ENCODE results near the gene KCNIP1. TPM values are rescaled to one million over a fixed set of nuclear protein-coding genes. Genes with fewer than 3 reads are reported as not detected.

KCNIP1 gene
- total RNA-seq, 1 donor from 2014 or later = 0.57 TPM

DNA sequence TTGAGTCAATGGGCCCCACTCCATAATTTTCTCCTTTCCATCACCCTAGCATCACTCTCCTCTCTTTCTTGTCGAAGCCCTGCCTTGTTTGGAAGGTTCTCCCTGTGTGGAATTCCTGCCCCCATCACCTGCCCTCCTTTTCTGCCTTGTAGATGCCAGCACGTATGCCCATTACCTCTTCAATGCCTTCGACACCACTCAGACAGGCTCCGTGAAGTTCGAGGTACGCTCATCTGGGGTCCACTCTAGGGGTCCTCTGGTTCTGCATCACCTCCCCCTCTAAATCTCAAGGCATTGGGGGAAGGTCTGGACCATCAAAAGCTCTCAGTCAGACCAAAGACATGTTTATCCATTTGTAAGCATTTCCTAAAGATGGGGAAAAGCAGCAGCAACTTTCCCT, 217.9 kb downstream of the KCNIP1 start:
- no peak for DNase-seq (ENCODE audit: low spot score)
- intact Hi-C loops (cut with DNase I) = no loop called here

DNA sequence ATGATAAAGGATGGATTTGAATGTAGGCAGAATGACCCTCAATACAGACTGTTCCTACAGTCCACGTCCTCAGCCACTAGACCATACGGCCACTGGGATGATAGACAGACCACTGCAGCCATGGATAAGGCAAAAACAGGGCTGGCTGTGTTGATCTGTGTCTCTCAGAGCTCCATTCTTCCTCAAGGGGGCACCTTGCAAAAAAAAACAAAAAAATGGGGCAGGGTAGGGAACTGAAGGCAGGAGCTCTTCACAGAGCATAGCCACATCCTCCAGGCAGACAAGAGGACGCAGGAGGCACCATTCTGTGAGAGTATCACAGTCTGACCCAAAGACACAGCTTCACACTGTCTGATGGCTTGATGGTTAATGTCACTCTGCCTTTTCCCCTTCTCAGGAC, 218.5 kb downstream of the KCNIP1 start:
- intact Hi-C loops (cut with DNase I) = no loop called here
- DNase-seq (ENCODE audit: low spot score) = no peak

DNA sequence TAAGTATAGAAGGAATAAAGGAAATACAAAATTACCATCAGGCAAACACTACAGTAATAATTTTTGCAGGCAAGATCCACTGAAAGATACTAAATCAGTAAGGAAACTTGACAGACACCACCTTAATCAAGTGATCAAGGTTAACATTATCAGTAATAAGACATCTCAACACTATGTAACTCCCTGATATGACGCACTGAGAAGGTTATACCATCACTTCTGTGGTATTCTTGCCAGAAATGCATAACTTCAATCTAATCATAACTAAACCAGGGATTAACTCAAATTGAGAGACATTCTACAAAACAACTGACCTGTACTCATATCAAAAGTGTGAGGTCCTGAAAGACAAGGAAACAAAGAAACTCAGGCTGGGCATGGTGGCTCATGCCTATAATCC, 227.2 kb downstream of the KCNIP1 start:
- intact Hi-C loops (cut with DNase I) = no loop called here

DNA sequence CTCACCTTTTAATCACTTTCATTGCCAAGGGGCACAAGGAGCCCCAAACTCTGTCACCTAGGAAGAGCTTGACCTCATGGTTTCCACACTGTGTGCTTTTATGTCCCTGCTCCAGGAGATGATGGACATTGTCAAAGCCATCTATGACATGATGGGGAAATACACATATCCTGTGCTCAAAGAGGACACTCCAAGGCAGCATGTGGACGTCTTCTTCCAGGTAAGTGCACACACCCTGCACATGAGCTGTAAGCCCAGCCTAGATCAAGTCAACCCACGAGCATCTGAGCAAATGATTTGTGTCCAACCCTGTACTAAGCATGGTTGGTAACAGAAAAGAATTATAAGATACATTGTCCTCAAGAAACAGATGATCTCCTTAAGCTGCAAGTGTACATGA, 228.9 kb downstream of the KCNIP1 start:
- DNase-seq (ENCODE audit: low spot score) = no peak
- intact Hi-C loops (cut with DNase I) = no loop called here

More for the DNA sequence above, 227.2 kb downstream of the KCNIP1 start:
- DNase-seq (ENCODE audit: low spot score) = no peak

DNA sequence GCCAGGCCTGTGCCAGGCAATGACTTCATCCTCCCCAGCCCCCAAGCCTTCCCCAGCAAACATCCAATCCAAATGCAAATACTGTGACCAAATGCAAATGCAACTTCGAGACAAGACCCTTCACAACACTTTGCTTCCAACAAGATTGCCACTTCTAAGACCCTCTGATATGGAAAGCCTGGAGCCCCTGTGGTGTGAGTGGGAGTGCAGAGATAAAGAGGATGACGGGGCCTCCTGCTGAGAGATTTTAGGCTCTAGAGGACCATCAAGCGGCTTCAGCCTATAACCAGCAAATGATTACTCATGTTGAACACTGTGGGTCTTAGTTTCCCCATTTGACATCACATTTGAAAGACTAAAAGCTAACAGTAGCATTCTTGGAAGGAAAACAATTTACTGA, 233.1 kb downstream of the KCNIP1 start:
- intact Hi-C loops (cut with DNase I) = no loop called here
- no peak for DNase-seq (ENCODE audit: low spot score)

DNA sequence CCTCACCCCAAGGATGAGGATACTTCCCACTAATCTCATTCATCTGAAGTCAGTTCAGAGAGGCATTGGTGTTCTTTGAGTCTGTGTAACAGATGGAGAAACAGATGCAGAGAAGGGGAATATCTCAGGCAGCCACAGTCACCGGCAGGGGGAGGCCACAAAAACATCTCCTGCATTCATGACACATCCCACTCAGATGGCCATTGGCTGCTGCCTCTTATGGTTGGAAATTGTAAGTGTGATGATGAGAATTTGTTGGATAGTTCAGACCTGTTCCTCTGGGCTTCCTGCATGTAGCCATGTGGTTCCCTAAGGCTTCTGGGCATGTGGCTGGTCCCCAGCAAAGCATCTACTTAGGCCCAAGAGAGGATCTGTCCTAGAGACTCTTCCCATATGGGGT, 233.8 kb downstream of the KCNIP1 start:
- intact Hi-C loops (cut with DNase I) = no loop called here
- DNase-seq (ENCODE audit: low spot score) = no peak

DNA sequence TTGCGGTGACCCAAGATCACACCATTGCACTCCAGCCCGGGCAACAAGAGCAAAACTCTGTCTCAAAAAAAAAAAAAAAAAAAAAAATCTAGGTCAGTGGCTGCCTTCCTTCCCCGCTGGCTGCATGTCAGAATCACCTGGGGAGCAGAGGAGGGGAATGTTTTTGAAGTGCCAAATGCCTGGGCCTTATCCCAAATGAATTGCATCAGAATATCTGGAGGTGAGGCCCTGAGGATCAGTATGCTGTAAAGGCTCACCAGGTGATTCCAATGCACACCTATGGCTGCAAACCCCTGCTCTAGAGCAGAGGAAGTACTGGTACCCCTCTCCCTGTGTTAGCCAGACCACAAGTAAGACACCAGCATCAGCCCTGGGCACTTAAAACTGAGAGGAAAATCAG, 235.0 kb downstream of the KCNIP1 start:
- intact Hi-C loops (cut with DNase I) = no loop called here
- no peak for DNase-seq (ENCODE audit: low spot score)

DNA sequence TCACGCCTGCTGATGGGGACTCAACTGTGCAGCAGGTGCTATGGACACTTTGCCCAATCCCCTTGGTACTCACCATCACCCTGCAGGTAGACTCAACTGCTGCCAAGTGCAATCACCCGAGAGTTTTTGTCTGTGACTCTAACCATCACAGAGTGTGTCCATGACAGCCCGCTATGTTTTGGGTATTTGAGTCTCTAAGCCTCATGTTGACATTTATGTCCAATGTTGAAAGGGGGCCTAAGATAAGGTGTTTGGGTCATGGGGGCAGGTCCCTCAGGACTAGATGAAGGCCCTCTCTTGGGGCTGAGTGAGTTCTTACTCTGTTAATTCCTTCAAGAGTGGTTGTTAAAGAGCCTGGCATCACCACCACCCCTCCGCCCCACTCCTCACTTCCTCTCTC, 235.6 kb downstream of the KCNIP1 start:
- intact Hi-C loops (cut with DNase I) = no loop called here

DNA sequence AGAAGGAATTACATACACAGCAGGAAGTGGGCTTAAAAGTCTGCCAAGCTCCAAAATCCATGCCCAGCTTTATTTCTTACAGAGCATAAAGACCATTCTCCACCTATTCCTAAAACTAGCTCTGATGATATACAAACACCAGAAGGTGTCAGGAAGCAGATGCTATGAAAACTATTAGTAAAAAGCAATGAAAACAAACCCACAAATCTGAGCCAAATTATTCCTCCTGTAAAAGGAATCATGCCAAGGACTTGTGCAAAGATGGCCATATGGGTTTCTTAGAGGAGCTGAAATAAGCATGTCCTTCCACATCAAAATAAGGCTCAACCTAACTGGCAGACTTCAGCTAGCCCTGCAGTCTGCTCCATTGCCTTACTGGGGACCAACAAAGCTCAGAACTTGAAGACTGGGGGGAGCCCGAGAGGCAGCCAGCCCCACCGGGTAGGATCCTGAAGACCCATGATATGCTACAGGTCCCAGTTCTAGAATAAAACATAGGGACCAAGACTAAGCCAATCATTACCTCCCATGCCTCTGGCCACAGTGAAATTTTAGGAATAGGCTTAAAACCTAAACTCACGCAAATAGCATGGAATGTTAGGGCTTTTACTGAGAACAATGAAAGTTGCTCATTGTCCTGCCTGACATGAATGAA, 236.9 kb downstream of the KCNIP1 start:
- intact Hi-C loops (cut with DNase I) = loop anchor here (5.0 kb wide), 1 partner anchor 98 kb away; no protein-coding TSS in a partner anchor
- no peak for DNase-seq (ENCODE audit: low spot score)

More for the DNA sequence above, 235.6 kb downstream of the KCNIP1 start:
- no peak for DNase-seq (ENCODE audit: low spot score)

DNA sequence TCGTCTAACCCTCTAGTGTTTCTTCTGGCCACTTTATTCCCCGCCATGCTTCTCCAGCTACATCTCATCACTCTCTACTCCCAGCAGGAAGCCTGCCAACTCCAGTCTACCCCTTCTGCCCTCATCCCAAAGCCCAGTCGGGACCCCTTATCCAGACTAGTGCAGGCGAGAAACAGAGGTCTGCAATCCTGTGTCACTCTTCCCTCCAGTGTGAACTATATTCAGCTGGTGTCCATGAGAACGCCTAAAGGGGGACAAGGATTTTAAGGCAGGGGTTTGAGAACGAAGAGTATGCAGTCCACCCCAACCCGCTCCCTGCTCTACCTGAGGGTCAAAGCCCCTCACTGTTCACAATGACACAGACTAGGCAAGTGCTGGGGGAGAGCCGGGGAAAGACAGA, 238.0 kb downstream of the KCNIP1 start:
- intact Hi-C loops (cut with DNase I) = loop anchor here (5.0 kb wide), 1 partner anchor 100 kb away; no protein-coding TSS in a partner anchor
- DNase-seq (ENCODE audit: low spot score) = no peak

DNA sequence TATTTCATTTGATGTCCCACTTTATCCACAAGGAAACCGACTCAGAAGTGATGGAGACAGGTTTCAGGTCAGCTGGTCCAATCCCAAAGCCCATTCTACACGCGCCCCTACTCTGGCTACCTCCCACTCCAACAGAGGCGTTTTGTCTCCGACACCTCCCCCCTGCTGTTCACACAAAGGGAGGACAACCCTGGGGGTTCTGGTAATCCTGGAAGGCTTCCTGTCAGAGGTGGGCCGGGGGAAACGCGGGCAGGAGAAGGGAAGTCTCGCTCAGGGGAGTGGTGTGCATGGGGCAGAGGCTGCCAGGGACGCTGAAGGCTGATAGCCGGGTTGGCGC, 240.0 kb downstream of the KCNIP1 start:
- intact Hi-C loops (cut with DNase I) = loop anchor here (1.0 to 5.0 kb wide), 2 partner anchors 47 to 102 kb away; no protein-coding TSS in a partner anchor

DNA sequence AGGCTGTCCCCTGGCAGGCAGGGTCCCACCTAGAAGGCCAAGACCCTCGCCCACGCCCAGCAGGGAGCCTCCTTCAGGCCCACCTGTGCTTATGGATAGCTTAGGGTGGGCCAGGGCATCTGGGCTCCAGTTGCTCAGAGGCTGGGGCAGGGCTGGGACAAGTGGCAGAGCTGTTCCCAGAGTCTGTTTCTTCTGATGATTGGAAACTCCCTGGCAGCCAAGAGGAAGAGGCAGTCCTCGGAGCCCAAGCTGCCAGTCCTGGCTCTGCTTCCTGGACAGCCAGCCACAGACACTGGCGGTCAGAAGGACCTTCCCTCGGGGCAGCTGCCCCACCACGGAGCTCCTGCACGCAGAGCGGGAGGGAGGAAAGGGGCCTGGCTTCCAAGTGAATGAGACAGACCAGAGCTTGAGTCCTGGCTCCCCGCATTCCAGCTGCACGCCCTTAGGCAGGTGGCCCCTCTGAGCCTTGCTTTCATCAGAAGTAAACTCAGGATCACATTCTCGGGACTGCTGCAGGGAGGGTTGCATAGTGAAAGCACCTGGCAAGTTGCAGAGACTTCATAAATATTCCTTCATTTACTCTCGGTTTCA, 241.8 kb downstream of the KCNIP1 start:
- intact Hi-C loops (cut with DNase I) = no loop called here
- peak; percentile 82 for DNase-seq (ENCODE audit: low spot score)

More for the DNA sequence above, 240.0 kb downstream of the KCNIP1 start:
- DNase-seq (ENCODE audit: low spot score) = no peak

DNA sequence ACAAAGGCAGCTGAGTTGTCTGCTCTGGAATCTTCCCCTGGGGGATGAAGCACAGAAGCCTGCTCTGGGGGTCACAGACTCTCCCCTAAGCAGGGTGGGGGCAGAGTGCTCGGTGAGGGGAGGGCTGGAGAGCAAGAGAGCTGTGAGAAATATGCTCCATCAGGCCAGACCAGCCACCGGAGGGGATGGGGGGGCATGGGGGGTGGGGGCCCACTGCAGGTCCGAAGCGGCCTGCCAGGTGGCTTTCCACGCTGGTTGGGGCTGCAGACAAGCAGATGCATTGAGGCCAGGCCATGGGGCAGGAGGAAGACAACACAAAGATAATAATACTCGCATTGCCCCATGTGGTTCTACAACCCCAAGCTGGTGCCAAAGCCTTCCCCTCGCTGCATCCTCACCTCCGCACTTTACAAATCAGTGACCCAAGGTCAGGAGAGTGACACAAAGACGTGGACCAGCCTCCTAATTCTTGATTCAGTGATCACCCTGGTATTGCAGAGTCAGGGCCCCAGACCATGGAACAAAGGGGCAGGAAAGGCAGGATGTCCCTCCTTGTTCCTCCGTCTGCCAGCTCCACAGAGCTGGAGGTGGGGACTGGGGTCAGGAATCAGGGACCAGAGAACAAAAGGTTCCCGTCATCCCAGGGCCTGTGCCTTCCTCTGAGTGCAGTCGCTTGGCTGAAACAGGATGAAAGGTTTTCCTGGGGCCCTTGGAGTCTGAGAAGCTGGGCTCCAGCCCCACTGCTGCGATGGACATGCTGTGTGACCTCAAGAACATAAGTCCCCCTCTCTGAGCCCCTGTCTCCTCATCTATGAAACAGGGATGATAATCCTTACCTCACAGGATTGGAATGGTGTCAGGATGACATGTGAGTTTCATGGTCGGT, 242.5 kb downstream of the KCNIP1 start:
- no peak for DNase-seq (ENCODE audit: low spot score)
- intact Hi-C loops (cut with DNase I) = no loop called here

DNA sequence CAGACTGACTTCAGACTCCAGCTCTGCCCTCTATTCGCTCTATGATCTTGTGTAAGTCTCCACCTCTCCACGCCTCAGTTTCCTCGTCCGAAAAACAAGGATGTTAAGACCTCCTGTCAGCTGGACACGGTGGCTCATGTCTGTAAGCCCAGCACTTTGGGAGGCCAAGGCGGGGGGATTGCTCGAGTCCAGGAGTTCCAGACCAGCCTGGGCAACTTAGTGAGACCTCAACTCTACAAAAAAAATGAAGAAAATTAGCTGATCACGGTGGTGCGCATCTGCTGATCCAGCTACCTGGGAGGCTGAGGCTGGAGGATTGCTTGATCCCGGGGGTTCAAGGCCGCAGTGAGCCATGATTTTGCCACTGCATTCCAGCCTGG, 243.1 kb downstream of the KCNIP1 start:
- DNase-seq (ENCODE audit: low spot score) = no peak
- intact Hi-C loops (cut with DNase I) = no loop called here

DNA sequence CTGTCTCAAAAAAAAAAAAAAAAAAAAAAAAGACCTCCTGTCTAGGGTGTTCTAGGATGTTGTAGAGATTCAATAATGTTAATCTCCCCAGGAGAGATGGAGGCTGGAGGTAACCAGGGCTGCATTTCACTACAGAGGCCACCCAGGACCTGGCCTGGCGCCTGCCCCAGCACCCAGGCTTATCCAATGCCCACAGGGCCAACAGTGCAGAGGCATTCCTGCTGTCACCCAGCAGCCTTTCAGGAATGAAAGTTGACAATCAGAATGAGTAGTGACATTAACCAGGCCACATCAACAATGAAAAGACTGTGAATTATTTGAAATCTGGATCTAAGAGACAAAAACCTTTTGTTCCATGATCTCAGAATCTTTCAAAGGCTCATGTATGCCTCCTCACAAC, 243.5 kb downstream of the KCNIP1 start:
- intact Hi-C loops (cut with DNase I) = no loop called here
- no peak for DNase-seq (ENCODE audit: low spot score)

DNA sequence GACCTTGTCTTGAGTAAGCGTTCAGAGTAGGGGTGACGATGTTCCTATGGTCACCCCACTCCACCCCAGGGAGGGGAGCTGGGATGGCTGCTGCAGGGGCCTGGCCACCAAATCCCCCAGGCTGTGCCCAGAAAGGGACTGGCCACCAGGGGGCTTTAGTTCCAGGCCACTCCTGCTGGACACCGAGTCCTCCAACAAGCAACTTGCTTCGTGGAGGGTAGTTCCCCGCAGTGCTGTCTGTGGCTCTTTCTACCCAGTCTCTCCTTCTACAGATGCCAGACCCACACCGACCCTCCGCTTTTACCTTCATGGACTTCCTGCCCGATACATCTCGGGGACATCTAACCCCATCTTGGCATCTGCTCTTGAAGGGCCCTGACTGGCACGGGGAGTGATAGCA, 244.0 kb downstream of the KCNIP1 start:
- no peak for DNase-seq (ENCODE audit: low spot score)
- intact Hi-C loops (cut with DNase I) = no loop called here

DNA sequence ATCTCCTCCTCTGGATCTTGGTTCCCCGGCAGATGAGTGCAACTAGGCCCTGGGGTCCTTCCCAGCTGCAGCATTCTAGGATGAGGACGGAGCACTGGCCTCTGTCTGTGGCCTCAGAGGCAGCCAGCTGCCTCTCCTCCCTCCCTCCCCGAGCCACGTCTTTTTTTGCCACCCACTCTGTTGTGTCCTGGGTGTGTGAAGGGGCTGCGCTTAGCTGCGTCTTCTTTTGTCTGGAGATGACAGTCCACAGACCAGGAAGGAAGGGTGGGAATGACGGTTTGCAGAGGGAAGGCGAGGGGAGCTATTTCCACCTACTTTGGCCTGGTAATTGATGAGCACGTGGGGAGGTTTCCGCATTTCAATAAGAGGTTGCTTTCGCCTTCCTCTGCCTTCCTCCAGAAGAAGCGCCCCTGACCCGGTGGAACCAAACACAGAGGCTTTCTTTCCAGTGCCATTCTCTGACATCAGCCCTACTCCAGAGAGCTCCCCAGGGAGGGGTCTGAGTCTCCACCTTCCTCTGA, 245.2 kb downstream of the KCNIP1 start:
- intact Hi-C loops (cut with DNase I) = no loop called here

DNA sequence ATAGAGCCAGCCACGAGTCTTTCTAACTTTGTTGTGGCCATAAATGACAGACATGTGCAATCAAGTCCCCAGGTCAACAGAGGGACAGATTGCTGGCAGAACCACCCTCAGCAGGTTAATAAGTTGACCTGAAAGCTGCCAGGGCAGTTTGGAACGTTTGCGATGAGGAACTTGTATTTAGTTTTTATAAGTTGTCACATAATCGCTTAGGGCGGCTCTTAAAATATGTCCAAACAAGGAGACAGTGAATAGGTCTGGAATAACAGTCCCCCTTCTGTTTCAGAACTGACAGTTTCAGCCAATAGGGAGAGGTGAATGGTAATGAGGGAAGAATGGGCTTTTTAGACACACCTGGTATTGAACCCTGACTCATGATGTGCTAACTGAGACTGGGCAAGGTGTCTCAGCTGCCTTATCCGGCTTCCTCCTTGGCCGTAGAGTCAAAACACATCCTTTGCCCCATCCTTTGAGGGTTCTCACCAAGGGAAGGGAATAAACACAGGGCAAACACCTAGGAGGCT, 246.2 kb downstream of the KCNIP1 start:
- intact Hi-C loops (cut with DNase I) = no loop called here
- DNase-seq (ENCODE audit: low spot score) = no peak

More for the DNA sequence above, 245.2 kb downstream of the KCNIP1 start:
- DNase-seq (ENCODE audit: low spot score) = no peak

DNA sequence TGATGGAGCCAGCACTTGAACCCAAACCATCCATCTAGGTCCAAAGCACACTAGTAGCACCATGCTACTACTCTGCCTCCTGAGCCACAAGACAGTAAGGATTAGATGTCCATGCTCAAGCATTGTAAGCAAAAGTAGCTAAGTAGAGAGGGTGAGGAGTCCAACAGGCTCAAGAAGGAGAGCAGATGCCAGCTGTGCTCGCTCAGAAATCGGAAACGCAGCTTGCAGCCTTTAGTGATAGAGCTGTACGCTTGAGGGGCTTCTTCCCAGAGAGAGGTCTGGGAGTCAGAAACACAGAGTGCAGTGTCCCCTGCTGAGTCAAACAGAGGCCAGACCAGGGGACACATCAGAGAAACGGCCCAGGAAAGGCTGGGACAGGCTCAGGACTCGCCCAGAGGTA, 247.0 kb downstream of the KCNIP1 start:
- DNase-seq (ENCODE audit: low spot score) = no peak
- intact Hi-C loops (cut with DNase I) = no loop called here

DNA sequence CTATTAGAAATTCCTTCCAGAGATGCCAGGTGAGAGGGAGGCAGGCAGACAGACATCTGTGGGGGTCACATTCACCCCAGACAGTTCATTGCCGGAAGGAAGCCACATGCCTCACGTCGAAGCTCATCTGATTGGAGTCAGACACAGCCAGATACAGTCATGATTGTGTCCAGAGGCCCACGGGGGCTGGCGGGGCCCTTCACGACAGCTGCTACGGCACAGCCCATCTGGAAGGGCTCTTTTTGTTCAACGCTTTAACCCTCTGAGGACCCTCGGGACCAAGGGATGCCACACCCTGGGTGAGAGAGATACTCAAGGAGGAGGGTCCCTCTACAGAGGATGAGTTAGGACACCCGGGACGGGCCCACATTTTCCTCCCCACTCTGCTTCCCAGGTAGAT, 247.8 kb downstream of the KCNIP1 start:
- DNase-seq (ENCODE audit: low spot score) = no peak
- intact Hi-C loops (cut with DNase I) = no loop called here

Data from cardiac septum (tissue), 1 donor.